Left renal pelvis (tissue), 4 donors: Measurements from ENCODE around the gene CD300LB. TPM values are rescaled to one million over a fixed set of nuclear protein-coding genes. Genes with fewer than 3 reads are reported as not detected.

Source experiments
- DNase-seq, 4 donors: peaks; one replicate each; pipeline ENCODE4 v3.0.0-alpha.2; 2013; ENCODE audit warnings: low read depth in 4 of 4, low spot score in 3 of 4
- polyA plus RNA-seq, 4 donors: library from polyadenylated mRNA; unstranded; fragments of 120-200 nt; gene quantifications; one replicate each; pipeline ENCODE4 v1.2.1, GENCODE V29; 2013; ENCODE audit not compliant: insufficient read length in 4 of 4

CD300LB gene
- polyA plus RNA-seq, 4 donors: 0.15 to 0.27 (median 0.20) TPM

GRCh38 chr17:74550602-74551001 is 19.3 kb upstream of the CD300LB start:
- no peak for DNase-seq

DNA sequence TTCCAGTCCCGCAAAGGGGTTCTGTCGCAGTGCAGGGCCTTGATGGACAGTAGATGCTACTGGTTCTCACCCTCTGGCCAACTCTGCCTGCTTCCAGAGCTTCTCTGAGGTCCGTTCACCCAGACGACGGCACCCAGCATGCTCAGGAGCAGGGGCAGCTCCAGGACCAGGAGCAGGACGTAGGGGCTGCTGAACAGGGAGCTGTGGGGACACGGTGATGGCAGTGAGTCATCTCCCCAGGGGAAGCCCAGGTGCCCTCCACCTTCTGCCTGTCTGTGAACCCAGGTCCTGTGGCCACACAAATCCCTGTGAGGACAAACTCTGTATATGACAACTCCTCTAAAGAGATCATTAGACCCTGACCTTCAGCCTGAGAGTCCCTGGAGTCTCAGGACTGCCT is 18.1 kb upstream of the CD300LB start:
- no peak for DNase-seq

GRCh38 chr17:74547736-74548135 is 16.5 kb upstream of the CD300LB start:
- DNase-seq: no peak

DNA sequence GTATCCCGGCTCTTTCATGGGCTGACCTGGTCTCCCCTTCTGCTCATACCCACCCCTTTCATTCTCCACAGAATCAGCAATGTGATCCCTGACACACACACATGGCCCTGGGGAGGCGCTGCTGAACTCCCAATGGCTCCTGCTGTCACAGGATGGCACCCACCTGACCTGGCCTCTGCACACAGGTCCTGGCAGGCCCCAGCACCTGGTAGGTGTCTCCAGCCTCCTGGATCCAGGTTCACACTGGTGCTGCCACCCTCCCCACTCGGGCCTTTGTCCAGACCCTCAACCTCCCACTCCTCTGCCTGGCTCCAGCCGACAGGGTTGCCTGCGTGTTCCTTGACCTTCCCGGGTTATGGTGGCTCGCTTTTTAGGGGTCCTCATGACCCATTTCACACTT is 16.0 kb upstream of the CD300LB start:
- DNase-seq: no peak

- no peak for DNase-seq
These were observed 15.3 kb upstream of the CD300LB start for GRCh38 chr17:74546586-74546985.

DNA sequence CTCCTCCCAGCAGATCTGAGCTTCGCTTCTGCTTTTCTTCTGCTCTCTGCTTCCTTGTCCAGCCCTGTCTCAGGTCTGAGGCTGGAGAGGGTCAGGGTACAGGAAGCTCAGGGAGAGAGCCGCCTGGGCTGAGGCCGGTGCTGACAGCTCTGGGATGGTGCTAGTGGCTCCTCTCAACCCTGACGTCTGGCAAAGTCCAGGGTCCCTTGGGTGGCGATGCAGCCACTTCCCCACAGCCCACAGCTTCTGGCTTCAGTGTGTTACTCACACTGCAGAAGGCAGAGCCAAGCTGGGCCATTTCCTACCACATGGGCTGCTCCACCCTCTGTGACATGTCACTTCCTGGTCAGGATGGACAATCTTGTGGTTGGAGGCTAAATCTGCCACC is 14.6 kb upstream of the CD300LB start, which contains the start of gene CD300C:
TSS of gene CD300C (minus strand) at position 273 of the 388 bp plus-strand sequence. CDS start 333 bp downstream, outside the sequence.
- DNase-seq: no peak

DNA sequence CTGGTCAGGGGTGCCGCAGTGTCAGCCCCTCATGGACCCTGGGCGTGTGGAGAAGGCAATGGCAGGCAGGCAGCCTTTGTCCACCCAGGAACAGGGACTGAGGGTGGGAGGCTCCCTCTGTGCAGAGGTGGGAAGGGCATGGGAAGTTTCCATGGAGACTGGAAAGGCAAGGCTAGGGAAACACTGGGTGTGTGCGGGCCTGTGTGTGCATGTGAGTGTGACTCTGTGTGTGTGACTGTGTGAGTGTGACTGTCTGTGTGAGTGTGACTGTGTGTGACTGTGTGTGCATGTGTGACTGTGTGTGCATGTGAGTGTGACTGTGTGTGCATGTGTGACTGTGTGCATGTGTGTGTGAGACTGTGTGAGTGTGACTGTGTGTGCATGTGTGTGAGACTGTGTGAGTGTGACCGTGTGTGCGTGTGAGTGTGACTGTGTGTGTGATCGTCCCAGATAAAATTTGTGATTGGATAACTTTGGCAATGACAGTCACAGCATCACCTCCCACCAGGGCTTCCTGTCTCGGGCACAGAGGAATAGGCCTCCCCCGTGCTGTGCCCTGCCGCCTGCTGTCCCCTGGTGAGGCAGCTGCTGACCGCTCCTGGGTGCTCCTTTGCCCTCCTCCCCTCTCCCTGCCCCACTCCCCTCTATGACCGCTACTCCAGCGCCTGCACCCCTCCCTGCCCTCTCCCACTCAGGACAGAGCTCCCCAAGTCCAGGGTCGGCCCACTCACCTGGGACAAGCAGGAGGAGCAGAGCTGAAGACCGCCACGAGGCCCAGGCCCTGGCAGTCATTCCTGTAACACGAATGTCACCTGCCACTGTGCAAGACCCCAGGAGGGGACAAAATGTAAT is 13.9 kb upstream of the CD300LB start:
- DNase-seq: no peak

DNA sequence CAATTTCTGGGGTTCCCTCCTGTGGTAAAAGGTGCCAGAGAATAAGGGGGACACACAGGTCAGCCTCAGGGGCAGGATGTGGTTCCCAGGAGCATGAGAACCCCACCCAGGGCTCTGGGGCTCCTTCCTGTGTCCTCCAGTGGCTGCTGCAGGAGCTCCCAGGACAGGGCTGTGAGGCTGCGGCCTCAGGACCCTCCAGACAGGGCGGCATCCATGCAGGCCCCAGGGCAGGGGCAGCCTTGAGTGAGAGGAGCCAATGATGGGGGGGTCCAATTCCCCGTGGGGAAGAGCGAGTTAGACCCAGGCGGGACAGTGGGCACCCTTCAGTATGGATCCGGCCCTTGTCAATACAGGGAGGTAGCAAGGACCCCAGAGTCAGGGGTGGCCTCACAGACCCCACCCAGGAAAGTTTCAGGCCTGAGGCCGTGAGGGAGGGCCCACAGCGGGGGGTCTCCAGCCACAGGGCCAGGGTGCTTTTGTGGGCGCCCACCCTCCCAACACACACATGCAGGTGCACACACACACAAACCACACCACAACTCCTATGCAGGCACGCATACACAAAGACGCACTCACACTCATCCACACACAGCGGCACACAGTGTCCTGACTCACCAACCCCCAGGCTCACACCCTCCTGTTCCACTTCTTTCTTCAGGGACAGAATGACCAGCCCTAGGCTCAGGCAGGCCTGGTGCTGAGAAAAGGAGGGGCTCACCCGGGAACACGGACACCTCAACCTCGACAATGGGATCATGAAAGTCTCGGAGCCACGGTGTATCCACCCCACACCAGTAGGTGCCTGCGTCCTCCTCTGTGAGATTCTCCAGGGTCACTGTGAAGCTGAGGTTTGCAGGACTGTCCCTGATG is 12.9 kb upstream of the CD300LB start:
- DNase-seq: no peak

DNA sequence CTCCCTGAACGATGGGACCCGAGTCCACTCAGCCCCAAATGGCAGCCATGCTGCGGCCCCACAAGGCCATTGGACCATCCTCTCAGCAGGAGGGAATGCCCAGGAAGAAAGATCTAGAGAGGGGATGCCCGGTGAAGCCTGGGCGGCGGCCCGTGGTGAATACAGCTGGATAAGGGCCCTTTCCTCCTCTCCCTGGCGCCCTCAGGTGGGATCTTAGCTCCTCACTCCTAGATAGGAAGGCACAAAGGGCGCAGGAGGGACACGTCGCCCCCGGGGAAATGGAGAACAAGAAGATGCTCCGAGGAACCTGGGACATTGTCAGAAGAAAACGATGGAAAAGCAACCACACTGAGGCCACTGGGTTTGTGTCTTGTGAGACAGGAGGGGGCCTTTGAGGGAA is 12.1 kb upstream of the CD300LB start:
- DNase-seq: no peak

DNA sequence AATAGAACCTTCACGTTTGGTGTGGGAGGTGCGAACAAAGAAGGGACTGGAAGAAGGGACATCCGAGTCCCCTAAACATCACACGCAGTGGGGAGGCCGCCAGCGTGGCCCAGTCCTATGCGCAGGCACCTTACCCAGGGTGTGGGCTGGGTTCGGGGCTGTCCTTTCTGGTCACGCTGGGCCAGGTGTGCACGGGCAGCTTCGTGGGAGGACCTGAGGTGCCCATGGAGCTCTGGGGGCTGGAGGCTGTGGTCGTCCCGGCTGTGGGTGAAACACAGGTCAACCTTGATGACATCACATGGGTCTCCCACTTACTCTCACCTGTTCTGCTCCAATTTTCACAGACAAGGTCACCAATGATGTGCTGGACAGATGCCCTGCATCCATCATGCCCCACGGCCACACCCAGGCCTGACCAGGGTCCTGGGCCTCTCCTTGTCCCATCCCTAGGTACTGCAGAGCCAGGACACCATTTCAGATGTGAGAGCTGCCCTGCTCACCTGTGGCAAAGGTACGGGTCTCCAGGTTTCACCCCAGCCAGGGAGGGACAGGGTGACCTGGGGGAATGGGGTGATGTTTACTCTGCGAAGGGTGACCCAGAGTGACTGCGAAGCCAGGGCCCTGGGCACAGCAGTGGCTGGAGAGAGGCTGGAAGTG is 11.6 kb upstream of the CD300LB start:
- no peak for DNase-seq

GRCh38 chr17:74542166-74542565 is 10.9 kb upstream of the CD300LB start:
- DNase-seq: no peak

DNA sequence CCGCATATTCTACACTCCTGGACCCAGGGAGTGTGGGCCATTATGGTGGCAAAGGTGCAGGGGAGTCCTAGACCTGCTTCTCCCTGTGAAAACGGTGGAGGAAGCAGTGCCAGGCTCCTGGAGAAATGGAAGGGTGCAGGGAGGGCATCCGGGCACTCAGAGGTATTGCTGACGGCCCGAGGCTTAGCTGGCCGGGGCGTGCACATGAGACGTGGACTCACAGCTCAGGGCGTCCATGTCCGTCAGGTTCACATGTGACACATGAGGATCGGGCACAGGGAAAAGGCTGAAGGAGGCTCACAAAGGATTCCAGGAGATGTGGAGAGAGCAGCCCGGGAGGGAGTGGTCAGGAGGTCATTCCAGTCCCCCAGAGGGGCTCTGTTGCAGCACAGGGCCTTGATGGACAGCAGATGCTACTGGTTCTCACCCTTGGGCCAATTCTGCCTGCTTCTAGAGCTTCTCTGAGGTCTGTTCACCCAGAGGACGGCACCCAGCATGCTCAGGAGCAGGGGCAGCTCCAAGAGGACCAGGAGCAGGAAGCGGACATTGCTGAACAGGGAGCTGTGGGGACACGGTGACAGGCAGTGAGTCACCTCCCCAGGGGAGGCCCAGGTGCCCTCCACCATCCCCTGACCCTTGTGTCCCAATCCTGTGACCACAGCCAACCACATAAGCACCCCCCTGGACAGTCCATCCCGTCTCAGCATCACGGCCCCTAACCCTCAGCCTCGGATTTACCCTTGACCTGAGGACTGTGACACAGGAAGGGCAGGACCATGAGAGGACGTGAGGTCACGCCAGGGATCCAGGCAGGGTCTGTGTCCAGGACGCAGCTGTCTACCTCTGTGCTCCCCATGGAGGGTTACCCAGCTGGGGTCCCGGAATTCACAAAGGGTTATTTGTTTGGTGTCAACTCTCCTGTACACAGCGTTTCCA is 10.2 kb upstream of the CD300LB start:
- no peak for DNase-seq

- no peak for DNase-seq
These were observed 8.1 kb upstream of the CD300LB start for GRCh38 chr17:74539281-74539820.

DNA sequence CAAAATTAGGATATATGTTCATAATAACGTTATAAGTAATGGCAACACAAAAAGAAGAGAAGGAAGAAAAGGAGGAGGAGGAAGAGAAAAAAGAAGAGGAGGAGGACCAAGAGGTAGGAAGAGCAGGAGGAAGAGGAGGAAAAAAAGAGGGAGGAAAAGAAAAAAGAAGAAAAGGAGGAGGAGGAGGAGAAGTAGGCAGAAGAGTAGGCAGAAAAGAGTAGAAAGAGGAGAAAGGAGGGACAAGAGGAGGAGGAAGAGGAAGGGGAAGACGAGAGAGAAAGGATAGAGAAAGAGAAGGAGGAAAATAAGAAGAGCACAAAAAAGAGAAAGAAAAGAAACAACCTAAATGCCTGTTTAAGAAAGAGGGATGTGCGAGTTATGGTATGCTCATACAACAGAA is 5.6 kb upstream of the CD300LB start:
- no peak for DNase-seq

DNA sequence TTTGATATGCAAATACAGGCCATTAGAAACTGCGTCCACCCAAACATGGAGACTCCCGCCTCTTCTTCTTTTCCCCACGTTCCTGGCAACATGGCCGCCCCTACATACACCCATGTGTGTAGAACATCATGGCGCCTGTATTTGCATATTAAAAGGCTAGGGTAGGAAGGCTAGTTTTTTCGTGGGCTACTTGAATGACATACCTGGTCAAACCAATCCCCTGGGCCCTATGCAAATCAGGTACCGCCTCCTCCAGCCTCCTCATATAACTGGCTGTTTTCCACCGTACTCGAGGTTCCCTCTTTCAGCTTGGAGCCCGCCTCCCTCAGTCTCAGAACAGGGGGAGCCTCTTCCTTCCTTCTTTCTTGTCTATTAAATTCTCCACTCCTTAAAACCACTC is 840 bp upstream of the CD300LB start:
- no peak for DNase-seq

DNA sequence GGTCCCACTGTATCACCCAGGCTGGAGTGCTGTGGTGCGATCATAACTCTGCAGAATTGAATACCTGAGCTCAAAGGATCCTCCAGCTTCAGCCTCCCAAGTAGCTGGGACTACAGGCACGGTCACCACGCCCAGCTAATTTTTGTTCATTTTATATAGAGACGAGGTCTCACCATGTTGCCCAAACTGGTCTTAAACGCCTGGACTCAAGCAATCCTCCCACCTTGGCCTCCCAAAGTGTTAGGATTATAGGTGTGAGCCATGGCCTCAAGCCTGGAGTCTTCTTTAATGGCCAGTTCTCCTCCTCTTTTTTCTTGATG is 484 bp downstream of the CD300LB start:
- no peak for DNase-seq

DNA sequence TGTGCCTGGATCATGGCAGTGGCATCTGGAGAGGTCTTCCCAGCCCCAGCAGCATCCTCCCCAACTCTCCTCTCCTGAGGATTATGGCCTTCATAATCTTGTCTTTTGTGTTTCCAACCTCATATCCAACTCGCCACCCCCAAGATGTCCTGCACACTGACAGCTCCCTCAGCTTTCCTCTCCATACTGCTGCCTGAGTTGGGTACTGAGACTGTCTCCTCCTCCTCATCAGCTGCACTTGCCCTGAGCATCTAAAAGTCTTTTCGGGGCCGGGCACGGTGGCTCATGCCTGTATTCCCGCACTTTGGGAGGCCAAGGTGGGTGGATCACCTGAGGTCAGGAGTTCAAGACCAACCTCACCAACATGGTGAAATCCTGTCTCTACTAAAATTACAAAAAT is 2.0 kb downstream of the CD300LB start:
- no peak for DNase-seq

GRCh38 chr17:74528491-74529199 is 2.6 kb downstream of the CD300LB start:
- no peak for DNase-seq

GRCh38 chr17:74527756-74528155 is 3.5 kb downstream of the CD300LB start:
- no peak for DNase-seq
